ENCODE measurements around the gene ATXN7L2. TPM values are rescaled to one million over a fixed set of nuclear protein-coding genes. Genes with fewer than 3 reads are reported as not detected.

The ATXN7L2 gene
- total RNA-seq, 1 donor: 2.9 TPM

- DNase-seq (ENCODE audit: low read depth): peak; percentile 22
- no peak for TF ChIP-seq CTCF (IDR thresholded peaks at IDR 0.05; ENCODE audit: insufficient read depth, low read length)
- H3K4me3 ChIP-seq (ENCODE audit: low read depth, low read length): peak within 1 kb of the TSS; percentile 75
These were observed 25.8 kb downstream of the ATXN7L2 start, which contains the start of gene AMIGO1 for GRCh38 chr1:109509176-109510134. Gene AMIGO1 (minus strand): TSS chr1:109509727. CDS start chr1:109508912, 815 bp downstream.

GRCh38 chr1:109513110-109513710, 29.5 kb downstream of the ATXN7L2 start:
- no peak for TF ChIP-seq CTCF (IDR thresholded peaks at IDR 0.05; ENCODE audit: insufficient read depth, low read length)
- no peak for DNase-seq (ENCODE audit: low read depth)
- H3K4me3 ChIP-seq (ENCODE audit: low read depth, low read length): no peak overlapping the region

GRCh38 chr1:109514846-109515245, 31.1 kb downstream of the ATXN7L2 start:
- DNase-seq (ENCODE audit: low read depth): no peak
- TF ChIP-seq CTCF (IDR thresholded peaks at IDR 0.05; ENCODE audit: insufficient read depth, low read length): no peak
- no peak overlapping the region for H3K4me3 ChIP-seq (ENCODE audit: low read depth, low read length)

GRCh38 chr1:109516872-109517271, 33.2 kb downstream of the ATXN7L2 start:
- no peak for DNase-seq (ENCODE audit: low read depth)
- no peak for TF ChIP-seq CTCF (IDR thresholded peaks at IDR 0.05; ENCODE audit: insufficient read depth, low read length)
- H3K4me3 ChIP-seq (ENCODE audit: low read depth, low read length): no peak overlapping the region

- no peak overlapping the region for H3K4me3 ChIP-seq (ENCODE audit: low read depth, low read length)
- no peak for DNase-seq (ENCODE audit: low read depth)
- TF ChIP-seq CTCF (IDR thresholded peaks at IDR 0.05; ENCODE audit: insufficient read depth, low read length): no peak
These were observed 33.6 kb downstream of the ATXN7L2 start for GRCh38 chr1:109517337-109517736.

- DNase-seq (ENCODE audit: low read depth): no peak
- H3K4me3 ChIP-seq (ENCODE audit: low read depth, low read length): no peak overlapping the region
- no peak for TF ChIP-seq CTCF (IDR thresholded peaks at IDR 0.05; ENCODE audit: insufficient read depth, low read length)
These were observed 37.6 kb downstream of the ATXN7L2 start for GRCh38 chr1:109521002-109521951.
